CD4-positive, alpha-beta T cell (primary cell): ENCODE data around the gene NIT1. TPM values are rescaled to one million over a fixed set of nuclear protein-coding genes. Genes with fewer than 3 reads are reported as not detected.

Source experiments
- ATAC-seq: fragments of 200-7000 bp; cut with Tn5 transposase; one replicate; pipeline ENCODE4 v1.10.0; 2022; ENCODE audit warnings: mild to moderate bottlenecking; ENCODE audit not compliant: poor library complexity
- CTCF ChIA-PET: fragments of 350-600 bp; sonication (Branson Sonifier 250); formaldehyde crosslinking; loops from one replicate; lab custom pipeline; 2021; ENCODE audit warnings: antibody characterized with exemption, inconsistent platforms; lab: Charles Lee
- POLR2A ChIA-PET: fragments of 350-600 bp; sonication (Branson Sonifier 250); formaldehyde crosslinking; loops from one replicate; lab custom pipeline; 2021; ENCODE audit warnings: antibody characterized with exemption, inconsistent platforms; lab: Charles Lee
- DNase-seq, 14 experiments: peaks; one replicate each; pipeline ENCODE4 v3.0.0-alpha.2; 2013 to 2020; ENCODE audit warnings: mixed read lengths in 2 of 14
- H3K27ac ChIP-seq, 2 donors: one replicate each; pipeline versions ENCODE4 v1.5.1 to v1.7.0; 2013; ENCODE audit warnings: low read length in 2 of 2, low read depth in 1 of 2, mild to moderate bottlenecking in 1 of 2
- H3K27me3 ChIP-seq, 2 experiments: 1 replicate in 1 of 2; 2 replicates in 1 of 2; pipeline versions ENCODE4 v1.6.1 to v1.7.0; 2013; ENCODE audit warnings: low read length in 2 of 2, control low read depth in 1 of 2, mild to moderate bottlenecking in 1 of 2, moderate library complexity in 1 of 2; ENCODE audit not compliant: insufficient read depth in 2 of 2, control insufficient read depth in 1 of 2
- H3K36me3 ChIP-seq: one replicate; pipeline ENCODE4 v1.6.1; 2013; ENCODE audit warnings: low read length, control low read depth; ENCODE audit not compliant: insufficient read depth
- H3K4me1 ChIP-seq: one replicate; pipeline ENCODE4 v1.6.1; 2013; ENCODE audit warnings: low read length, control low read depth; ENCODE audit not compliant: insufficient read depth
- H3K4me3 ChIP-seq: one replicate; pipeline ENCODE4 v1.5.1; 2013; ENCODE audit warnings: mild to moderate bottlenecking, low read length, moderate library complexity
- H3K9me3 ChIP-seq, 2 experiments: 1 replicate in 1 of 2; 2 replicates in 1 of 2; pipeline versions ENCODE4 v1.6.1 to v1.7.0; 2013; ENCODE audit warnings: low read length in 2 of 2, mild to moderate bottlenecking in 2 of 2, control low read depth in 1 of 2, moderate library complexity in 1 of 2; ENCODE audit not compliant: control insufficient read depth in 1 of 2, insufficient read depth in 1 of 2
- H3K27ac Mint-ChIP-seq: one replicate; pipeline ENCODE4 v1.8.0; 2020; ENCODE audit warnings: mixed read lengths
- H3K27me3 Mint-ChIP-seq: one replicate; pipeline ENCODE4 v1.8.0; 2021; ENCODE audit warnings: mixed read lengths
- H3K36me3 Mint-ChIP-seq: one replicate; pipeline ENCODE4 v1.8.0; 2021; ENCODE audit warnings: low read depth, mixed read lengths
- H3K4me1 Mint-ChIP-seq: one replicate; pipeline ENCODE4 v1.8.0; 2021; ENCODE audit warnings: low read depth, mixed read lengths
- H3K4me3 Mint-ChIP-seq: one replicate; pipeline ENCODE4 v1.8.0; 2020; ENCODE audit warnings: mild to moderate bottlenecking, mixed read lengths
- H3K9me3 Mint-ChIP-seq: one replicate; pipeline ENCODE4 v1.8.0; 2020; ENCODE audit warnings: mixed read lengths
- CTCF ChIP-seq: fragments of 200-600 bp; IDR thresholded peaks from one replicate; pipeline ENCODE4 v1.8.0; 2022; ENCODE audit warnings: antibody characterized with exemption, mild to moderate bottlenecking
- intact Hi-C, 2 experiments: fragments of 100-400 bp; cut with DNase I in 1 of 2; cut with micrococcal nuclease in 1 of 2; formaldehyde crosslinking; loops; one replicate each; pipeline versions ENCODE4 v1.15.1 to v1.9.0; 2023 to 2025; cut with DNase I, micrococcal nuclease
- total RNA-seq, 174 experiments: library from RNA in 2 of 174; stranded (reverse) in 2 of 174; gene quantifications; one replicate each; pipeline ENCODE4 v1.2.3 and lab custom pipeline; 2021 to 2026

The NIT1 gene
- total RNA-seq, 2 experiments from 2014 or later, result 15.9 to 18.0 TPM

GRCh38 chr1:161138431-161138830, 20.5 kb downstream of the NIT1 start:
- Mint-ChIP-seq H3K4me3 (no peak overlapping the region), H3K4me1 (peaks cover 6% of the 10 kb centered on the region), H3K27me3 (no peaks in the 10 kb centered on the region), H3K27ac (peak overlapping the region; percentile 50), H3K9me3 (no peaks in the 10 kb centered on the region), H3K36me3 (no peaks in the 10 kb centered on the region)
- ChIA-PET POLR2A (interaction anchor here (1.0 to 3.3 kb wide), 3 partner anchors 11 to 21 kb away, joined by 4 to 11 read pairs (median 4); partner anchors contain the start of genes NIT1, PFDN2 and UFC1), CTCF (interaction anchor here (0.7 to 1.3 kb wide), 3 partner anchors 41 to 67 kb away, joined by 3 to 5 read pairs (median 3); no protein-coding TSS in a partner anchor)
- Histone ChIP-seq H3K9me3 (no peaks in the 10 kb centered on the region), H3K36me3 (no peaks in the 10 kb centered on the region), H3K27me3 (no peaks in the 10 kb centered on the region), H3K4me1 (peaks cover 14% of the 10 kb centered on the region), H3K4me3 (no peak overlapping the region), H3K27ac (no peak overlapping the region)
- DNase-seq, result no peak
- no peak for TF ChIP-seq CTCF
- intact Hi-C loops, result loop anchor here in 1 of 2 experiments (10.0 kb wide), 1 partner anchor 854 kb away; the partner anchor contains the start of gene PEX19
- ATAC-seq, result no peak

- Mint-ChIP-seq H3K27me3 (no peaks in the 10 kb centered on the region), H3K36me3 (no peaks in the 10 kb centered on the region), H3K9me3 (no peaks in the 10 kb centered on the region), H3K27ac (no peak overlapping the region), H3K4me3 (no peak overlapping the region), H3K4me1 (peaks cover 6% of the 10 kb centered on the region)
- Histone ChIP-seq H3K4me1 (peaks cover 2% of the 10 kb centered on the region), H3K27me3 (no peaks in the 10 kb centered on the region), H3K36me3 (no peaks in the 10 kb centered on the region), H3K4me3 (no peak overlapping the region), H3K27ac (no peak overlapping the region), H3K9me3 (no peaks in the 10 kb centered on the region)
- DNase-seq (peak in 8 of 14 experiments; percentile 26 to 73 (median 50)), ATAC-seq (peak; percentile 72)
- intact Hi-C loops, result loop anchor here in 1 of 2 experiments (2.0 to 10.0 kb wide), 3 partner anchors 143 to 855 kb away; partner anchors contain the start of gene PEX19
- TF ChIP-seq CTCF, result peak; percentile 67
- POLR2A ChIA-PET, result no interaction called here
- CTCF ChIA-PET, result interaction anchor here (1.0 to 1.3 kb wide), 3 partner anchors 15 to 86 kb away, joined by 3 to 5 read pairs (median 3); no protein-coding TSS in a partner anchor
Observed at GRCh38 chr1:161139766-161140165, 21.9 kb downstream of the NIT1 start.

- Mint-ChIP-seq H3K27me3 (no peaks in the 10 kb centered on the region), H3K9me3 (no peaks in the 10 kb centered on the region), H3K27ac (no peak overlapping the region), H3K4me1 (peaks cover 6% of the 10 kb centered on the region), H3K4me3 (no peak overlapping the region), H3K36me3 (no peaks in the 10 kb centered on the region)
- ChIA-PET CTCF (interaction anchor here (0.8 kb wide), 1 partner anchor 69 kb away, joined by 4 read pairs; no protein-coding TSS in a partner anchor), POLR2A (interaction anchor here (0.7 to 1.5 kb wide), 2 partner anchors 8 to 13 kb away, joined by 3 to 5 read pairs; partner anchors contain the start of gene UFC1)
- H3K36me3 ChIP-seq, result no peaks in the 10 kb centered on the region
- no peaks in the 10 kb centered on the region for H3K27me3 ChIP-seq
- DNase-seq (no peak), ATAC-seq (no peak)
- intact Hi-C loops, result loop anchor here in 1 of 2 experiments (2.0 to 10.0 kb wide), 2 partner anchors 144 to 646 kb away; no protein-coding TSS in a partner anchor
- TF ChIP-seq CTCF, result no peak
- H3K4me3 ChIP-seq, result no peak overlapping the region
- H3K9me3 ChIP-seq, result no peaks in the 10 kb centered on the region
- H3K4me1 ChIP-seq, result no peaks in the 10 kb centered on the region
- H3K27ac ChIP-seq, result no peak overlapping the region
Observed at GRCh38 chr1:161140755-161141400, 23.0 kb downstream of the NIT1 start.
